GM12878 (cell line): ENCODE measurements around the gene SLX9. TPM values are rescaled to one million over a fixed set of nuclear protein-coding genes. Genes with fewer than 3 reads are reported as not detected.

ENCODE experiments used
- BRCA1 ChIP-seq: IDR thresholded peaks from 2 replicates; pipeline ENCODE4 v1.6.1; 2011; ENCODE audit warnings: low read depth, low read length, improper control_type of control experiment
- CHD1 ChIP-seq: IDR thresholded peaks from 2 replicates; pipeline ENCODE4 v1.6.1; 2012; ENCODE audit warnings: low read depth, low read length, improper control_type of control experiment
- KAT2A ChIP-seq: conservative IDR thresholded peaks from 2 replicates; pipeline ENCODE4 v1.6.1; 2011; ENCODE audit warnings: low read depth, low read length; ENCODE audit not compliant: control insufficient read depth
- SIN3A ChIP-seq: IDR thresholded peaks from 2 replicates; pipeline ENCODE4 v1.6.1; 2012; ENCODE audit warnings: low read depth, low read length, improper control_type of control experiment
- SREBF1 ChIP-seq: IDR thresholded peaks from 2 replicates; pipeline ENCODE4 v1.6.1; 2012; ENCODE audit warnings: mild to moderate bottlenecking, low read length
- ZNF217 ChIP-seq: fragments of 450-650 bp; IDR thresholded peaks from 2 replicates; pipeline ENCODE4 v1.6.1; 2017; ENCODE audit warnings: antibody characterized with exemption, mild to moderate bottlenecking
- ZNF24 ChIP-seq: fragments of 450-650 bp; IDR thresholded peaks from 2 replicates; pipeline ENCODE4 v1.6.1; 2017; ENCODE audit warnings: antibody characterized with exemption, mild to moderate bottlenecking
- polyA plus RNA-seq, 11 experiments: library from polyadenylated mRNA; depleted of rRNA in 4 of 11; unstranded in 6 of 11; stranded (reverse) in 5 of 11; fragments of >200 nt; fragmentation: Nextera tagmentation in 4 of 11; fragmentation: Illumina TruSeq in 1 of 11; extraction: Ambion mirVana in 4 of 11; extraction: Trizol in 1 of 11; gene quantifications; 1 replicate in 1 of 11; 2 replicates in 10 of 11; pipeline versions ENCODE4 v1.2.1 to v1.2.3, GENCODE V29; 2011 to 2016; ENCODE audit warnings: inconsistent platforms in 2 of 11, missing spikeins in 2 of 11, low read depth in 1 of 11
- total RNA-seq, 4 experiments: library from RNA; depleted of rRNA in 3 of 4; stranded (reverse); fragments of >200 nt in 3 of 4; fragmentation: Illumina TruSeq in 1 of 4; extraction: Trizol in 1 of 4; gene quantifications; 2 replicates each; pipeline versions ENCODE4 v1.2.1 to v1.2.3, GENCODE V29; 2013 to 2021
- TF ChIP-seq, protein P1 (sequence below): fragments of 450-650 bp; IDR thresholded peaks from 2 replicates; pipeline ENCODE4 v1.6.1; 2014; ENCODE audit warnings: mild to moderate bottlenecking
- TF ChIP-seq, protein P2 (sequence below): IDR thresholded peaks from 2 replicates; pipeline ENCODE4 v1.6.1; 2012; ENCODE audit warnings: mild to moderate bottlenecking, low read depth, low read length

Gene SLX9
- total and polyA plus RNA-seq, 10 of the 15 experiments (the other 5 are each of a cell fraction or from before 2014, with no cell fraction given): 0.69 to 81.3 (median 33.9) TPM

DNA sequence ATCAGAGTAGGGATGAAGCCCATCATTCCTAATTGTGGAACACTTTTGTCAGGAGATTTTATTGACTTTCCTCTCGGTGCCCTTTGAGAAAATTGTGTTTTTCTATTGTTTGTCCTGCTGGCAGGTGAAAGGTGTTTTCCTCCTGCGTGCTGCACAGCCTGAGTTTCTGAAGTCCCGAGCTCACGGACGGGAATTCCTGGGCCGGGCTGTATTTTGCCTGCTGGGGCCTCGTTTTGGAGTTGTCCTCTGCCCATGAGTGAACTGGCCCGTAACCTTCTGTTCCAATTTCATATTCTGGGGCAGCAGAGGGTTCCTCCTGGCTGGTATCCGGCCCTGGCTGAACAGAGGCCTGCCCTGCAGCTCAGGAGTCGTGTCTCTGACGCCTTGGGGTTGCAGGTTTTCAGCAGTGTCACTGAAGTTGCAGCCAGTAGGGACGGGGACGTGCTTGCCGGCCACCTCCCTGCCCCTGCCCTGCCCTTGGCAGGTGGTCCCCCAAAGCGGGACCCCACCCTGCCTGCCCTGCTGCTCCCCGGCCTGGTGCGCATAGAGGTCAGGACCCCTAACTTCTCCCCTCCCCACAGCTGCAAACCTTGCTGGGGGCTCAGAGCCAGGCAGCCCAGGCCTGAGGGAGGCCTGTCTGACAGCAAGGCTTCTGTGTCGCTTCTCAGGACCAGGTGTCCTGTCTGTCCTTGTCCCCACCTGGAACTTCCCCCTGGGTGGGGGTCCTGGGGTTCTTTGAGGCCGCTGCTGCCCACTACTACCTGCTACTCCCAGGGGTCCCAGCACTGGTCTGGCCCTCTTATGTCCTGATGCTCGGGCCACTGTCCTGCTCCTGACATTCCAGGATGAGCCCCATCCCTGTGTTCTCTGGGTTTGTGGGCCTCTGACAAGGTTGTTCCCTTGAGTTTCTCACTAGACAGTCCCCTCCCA lies 49.0 kb downstream of the SLX9 start (continued):
- TF ChIP-seq, protein P1, sequence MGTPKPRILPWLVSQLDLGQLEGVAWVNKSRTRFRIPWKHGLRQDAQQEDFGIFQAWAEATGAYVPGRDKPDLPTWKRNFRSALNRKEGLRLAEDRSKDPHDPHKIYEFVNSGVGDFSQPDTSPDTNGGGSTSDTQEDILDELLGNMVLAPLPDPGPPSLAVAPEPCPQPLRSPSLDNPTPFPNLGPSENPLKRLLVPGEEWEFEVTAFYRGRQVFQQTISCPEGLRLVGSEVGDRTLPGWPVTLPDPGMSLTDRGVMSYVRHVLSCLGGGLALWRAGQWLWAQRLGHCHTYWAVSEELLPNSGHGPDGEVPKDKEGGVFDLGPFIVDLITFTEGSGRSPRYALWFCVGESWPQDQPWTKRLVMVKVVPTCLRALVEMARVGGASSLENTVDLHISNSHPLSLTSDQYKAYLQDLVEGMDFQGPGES: no peak
- TF ChIP-seq BRCA1 (no peak), SREBF1 (no peak), SIN3A (no peak), KAT2A (no peak), ZNF217 (no peak), ZNF24 (no peak), CHD1 (no peak)
- TF ChIP-seq, protein P2, sequence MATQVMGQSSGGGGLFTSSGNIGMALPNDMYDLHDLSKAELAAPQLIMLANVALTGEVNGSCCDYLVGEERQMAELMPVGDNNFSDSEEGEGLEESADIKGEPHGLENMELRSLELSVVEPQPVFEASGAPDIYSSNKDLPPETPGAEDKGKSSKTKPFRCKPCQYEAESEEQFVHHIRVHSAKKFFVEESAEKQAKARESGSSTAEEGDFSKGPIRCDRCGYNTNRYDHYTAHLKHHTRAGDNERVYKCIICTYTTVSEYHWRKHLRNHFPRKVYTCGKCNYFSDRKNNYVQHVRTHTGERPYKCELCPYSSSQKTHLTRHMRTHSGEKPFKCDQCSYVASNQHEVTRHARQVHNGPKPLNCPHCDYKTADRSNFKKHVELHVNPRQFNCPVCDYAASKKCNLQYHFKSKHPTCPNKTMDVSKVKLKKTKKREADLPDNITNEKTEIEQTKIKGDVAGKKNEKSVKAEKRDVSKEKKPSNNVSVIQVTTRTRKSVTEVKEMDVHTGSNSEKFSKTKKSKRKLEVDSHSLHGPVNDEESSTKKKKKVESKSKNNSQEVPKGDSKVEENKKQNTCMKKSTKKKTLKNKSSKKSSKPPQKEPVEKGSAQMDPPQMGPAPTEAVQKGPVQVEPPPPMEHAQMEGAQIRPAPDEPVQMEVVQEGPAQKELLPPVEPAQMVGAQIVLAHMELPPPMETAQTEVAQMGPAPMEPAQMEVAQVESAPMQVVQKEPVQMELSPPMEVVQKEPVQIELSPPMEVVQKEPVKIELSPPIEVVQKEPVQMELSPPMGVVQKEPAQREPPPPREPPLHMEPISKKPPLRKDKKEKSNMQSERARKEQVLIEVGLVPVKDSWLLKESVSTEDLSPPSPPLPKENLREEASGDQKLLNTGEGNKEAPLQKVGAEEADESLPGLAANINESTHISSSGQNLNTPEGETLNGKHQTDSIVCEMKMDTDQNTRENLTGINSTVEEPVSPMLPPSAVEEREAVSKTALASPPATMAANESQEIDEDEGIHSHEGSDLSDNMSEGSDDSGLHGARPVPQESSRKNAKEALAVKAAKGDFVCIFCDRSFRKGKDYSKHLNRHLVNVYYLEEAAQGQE: no peak
- TF ChIP-seq, all 136 proteins: peak for 0
